H9 (cell line): Measurements from ENCODE around the gene ISCA1. TPM values are rescaled to one million over a fixed set of nuclear protein-coding genes. Genes with fewer than 3 reads are reported as not detected.

Experiments
- DNase-seq: peaks from one replicate; pipeline ENCODE4 v3.0.0-alpha.2; 2017
- H2AFZ ChIP-seq: one replicate; pipeline ENCODE4 v1.6.1; 2013; ENCODE audit warnings: mild to moderate bottlenecking, low read length, control low read depth, moderate library complexity
- H2AK5ac ChIP-seq: 2 replicates; pipeline ENCODE4 v1.6.1; 2013; ENCODE audit warnings: low read length, control low read depth, mixed read lengths; ENCODE audit not compliant: insufficient read length
- H2BK120ac ChIP-seq: one replicate; pipeline ENCODE4 v1.6.1; 2013; ENCODE audit warnings: low read depth, mild to moderate bottlenecking, low read length, control low read depth, inconsistent platforms; ENCODE audit not compliant: poor library complexity, severe bottlenecking
- H2BK12ac ChIP-seq: 2 replicates; pipeline ENCODE4 v1.6.1; 2013; ENCODE audit warnings: low read length, control low read depth, mixed read lengths, low read depth; ENCODE audit not compliant: insufficient read length
- H2BK15ac ChIP-seq: 2 replicates; pipeline ENCODE4 v1.6.1; 2013; ENCODE audit warnings: low read depth, low read length, control low read depth
- H2BK20ac ChIP-seq: one replicate; pipeline ENCODE4 v1.6.1; 2013; ENCODE audit warnings: low read depth, mild to moderate bottlenecking, low read length, control low read depth, inconsistent platforms; ENCODE audit not compliant: poor library complexity, severe bottlenecking
- H2BK5ac ChIP-seq: 2 replicates; pipeline ENCODE4 v1.6.1; 2013; ENCODE audit warnings: low read length, control low read depth, mixed read lengths; ENCODE audit not compliant: insufficient read length
- H3K14ac ChIP-seq: 2 replicates; pipeline ENCODE4 v1.6.1; 2013; ENCODE audit warnings: low read length, control low read depth; ENCODE audit not compliant: insufficient read depth
- H3K18ac ChIP-seq: 2 replicates; pipeline ENCODE4 v1.6.1; 2013; ENCODE audit warnings: low read depth, mild to moderate bottlenecking, mixed read lengths, low read length, control low read depth; ENCODE audit not compliant: insufficient read length
- H3K23ac ChIP-seq: 2 replicates; pipeline ENCODE4 v1.6.1; 2013; ENCODE audit warnings: low read length, control low read depth, mixed read lengths, low read depth; ENCODE audit not compliant: insufficient read length
- H3K23me2 ChIP-seq: 2 replicates; pipeline ENCODE4 v1.6.1; 2013; ENCODE audit warnings: low read depth, mild to moderate bottlenecking, mixed read lengths, low read length, control low read depth; ENCODE audit not compliant: insufficient read length, poor library complexity, severe bottlenecking
- H3K27ac ChIP-seq: 2 replicates; pipeline ENCODE4 v1.5.1; 2013; ENCODE audit warnings: low read length, control low read depth, mixed read lengths, low read depth; ENCODE audit not compliant: insufficient read length
- H3K27me3 ChIP-seq: 2 replicates; pipeline ENCODE4 v1.6.1; 2013; ENCODE audit warnings: low read length, control low read depth, inconsistent platforms; ENCODE audit not compliant: insufficient read depth
- H3K4ac ChIP-seq: 2 replicates; pipeline ENCODE4 v1.6.1; 2013; ENCODE audit warnings: low read depth, mild to moderate bottlenecking, control low read depth, inconsistent platforms, low read length, moderate library complexity
- H3K4me1 ChIP-seq: 2 replicates; pipeline ENCODE4 v1.6.1; 2013; ENCODE audit warnings: low read length, control low read depth, inconsistent platforms; ENCODE audit not compliant: insufficient read depth
- H3K4me2 ChIP-seq: 2 replicates; pipeline ENCODE4 v1.6.1; 2013; ENCODE audit warnings: low read length, control low read depth, mixed read lengths; ENCODE audit not compliant: insufficient read length, insufficient read depth
- H3K56ac ChIP-seq: 2 replicates; pipeline ENCODE4 v1.6.1; 2013; ENCODE audit warnings: low read depth, mild to moderate bottlenecking, mixed read lengths, low read length, control low read depth; ENCODE audit not compliant: insufficient read length
- H3K79me1 ChIP-seq: 2 replicates; pipeline ENCODE4 v1.6.1; 2013; ENCODE audit warnings: low read depth, mild to moderate bottlenecking, moderate library complexity, low read length, control low read depth, inconsistent platforms; ENCODE audit not compliant: insufficient read depth, poor library complexity, severe bottlenecking
- H3K79me2 ChIP-seq: 2 replicates; pipeline ENCODE4 v1.6.1; 2013; ENCODE audit warnings: low read length, control low read depth, inconsistent platforms; ENCODE audit not compliant: insufficient read depth
- H3K9ac ChIP-seq: 2 replicates; pipeline ENCODE4 v1.6.1; 2013; ENCODE audit warnings: low read length, control low read depth, mixed read lengths; ENCODE audit not compliant: insufficient read length; ENCODE audit errors: extremely low read depth
- H3K9me3 ChIP-seq: one replicate; pipeline ENCODE4 v1.6.1; 2013; ENCODE audit warnings: low read depth, low read length, inconsistent platforms; ENCODE audit not compliant: control insufficient read depth
- H3T11ph ChIP-seq: one replicate; pipeline ENCODE4 v1.6.1; 2013; ENCODE audit warnings: mild to moderate bottlenecking, low read length, control low read depth, inconsistent platforms
- H4K20me1 ChIP-seq: one replicate; pipeline ENCODE4 v1.6.1; 2013; ENCODE audit not compliant: control insufficient read depth, insufficient read length, insufficient read depth
- H4K5ac ChIP-seq: 2 replicates; pipeline ENCODE4 v1.6.1; 2013; ENCODE audit warnings: low read depth, mild to moderate bottlenecking, mixed read lengths, low read length, control low read depth; ENCODE audit not compliant: insufficient read length
- H4K8ac ChIP-seq: replicated peaks from 2 replicates; pipeline ENCODE4 v1.6.1; 2013; ENCODE audit warnings: low read length, control low read depth, mixed read lengths, low read depth; ENCODE audit not compliant: insufficient read length
- H4K91ac ChIP-seq: 2 replicates; pipeline ENCODE4 v1.6.1; 2013; ENCODE audit warnings: low read depth, mild to moderate bottlenecking, moderate library complexity, mixed read lengths, low read length, control low read depth; ENCODE audit not compliant: insufficient read length
- H3K27ac Mint-ChIP-seq, 3 experiments: 2 replicates in 2 of 3; 3 replicates in 1 of 3; pipeline ENCODE4 v1.8.0; 2020 to 2021; ENCODE audit warnings: mixed read lengths in 3 of 3, mild to moderate bottlenecking in 1 of 3, moderate library complexity in 1 of 3
- H3K27me3 Mint-ChIP-seq: 2 replicates; pipeline ENCODE4 v1.8.0; 2021; ENCODE audit warnings: low read depth, mild to moderate bottlenecking, moderate library complexity, mixed read lengths
- H3K36me3 Mint-ChIP-seq, 3 experiments: 2 replicates in 2 of 3; 3 replicates in 1 of 3; pipeline ENCODE4 v1.8.0; 2020 to 2021; ENCODE audit warnings: low read depth in 3 of 3, mixed read lengths in 3 of 3; ENCODE audit not compliant: insufficient read depth in 1 of 3
- H3K4me1 Mint-ChIP-seq, 2 experiments: 2 replicates each; pipeline ENCODE4 v1.8.0; 2020; ENCODE audit warnings: mixed read lengths in 2 of 2
- H3K4me3 Mint-ChIP-seq, 2 experiments: 2 replicates in 1 of 2; 3 replicates in 1 of 2; pipeline ENCODE4 v1.8.0; 2020 to 2021; ENCODE audit warnings: mild to moderate bottlenecking in 2 of 2, mixed read lengths in 2 of 2, moderate library complexity in 1 of 2
- H3K9me3 Mint-ChIP-seq, 2 experiments: 2 replicates in 1 of 2; 3 replicates in 1 of 2; pipeline ENCODE4 v1.8.0; 2020; ENCODE audit warnings: mild to moderate bottlenecking in 2 of 2, mixed read lengths in 2 of 2, moderate library complexity in 1 of 2
- WGBS: extraction: QIAGEN DNeasy Blood & Tissue Kit; methylation state at CpG from one replicate; pipeline ENCODE4 v1.1.7; 2013; ENCODE audit warnings: missing lambda C conversion rate, low lambda C conversion rate, mixed read lengths; ENCODE audit not compliant: insufficient read length; ENCODE audit errors: extremely low coverage; 5-methylcytosine and 5-hydroxymethylcytosine counted together
- total RNA-seq: library from RNA; stranded (reverse); gene quantifications from 2 replicates; pipeline ENCODE4 v1.2.1, GENCODE V29; 2021
- TF ChIP-seq, protein P1 (sequence below): fragments of 200-600 bp; sonication (generic); conservative IDR thresholded peaks from 3 replicates; pipeline ENCODE4 v1.8.0; 2021; ENCODE audit warnings: antibody characterized with exemption, mild to moderate bottlenecking

The ISCA1 gene
- total RNA-seq, 1 experiment from 2014 or later, result 33.3 TPM

DNA sequence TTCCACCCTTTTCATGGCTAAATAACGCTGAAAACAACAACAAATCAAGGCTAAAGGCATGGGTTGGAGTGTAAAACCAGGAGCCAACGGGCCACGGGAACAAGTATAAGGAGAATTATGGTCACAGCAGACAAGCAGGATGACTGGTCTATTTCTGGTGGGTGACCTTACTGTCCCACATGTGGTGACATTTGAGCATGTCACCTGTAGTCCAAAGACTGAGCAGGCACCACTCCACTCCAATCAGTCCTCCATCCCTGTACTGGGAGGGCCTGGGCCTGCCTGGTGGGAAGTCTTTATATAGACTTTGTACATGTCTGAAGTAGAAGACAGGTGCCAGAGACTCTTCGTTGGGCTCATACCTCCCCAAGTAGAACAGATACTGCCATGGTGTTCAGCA is 59.7 kb downstream of the ISCA1 start:
- Histone ChIP-seq H3K14ac (no peak overlapping the region), H2AK5ac (no peak overlapping the region), H3K4me2 (no peak overlapping the region), H4K20me1 (no peaks in the 10 kb centered on the region), H2BK5ac (no peak overlapping the region), H3K18ac (no peak overlapping the region), H3K27me3 (no peaks in the 10 kb centered on the region), H3K56ac (no peak overlapping the region), H4K8ac (no peak overlapping the region), H2BK12ac (no peak overlapping the region), H3K4me1 (no peaks in the 10 kb centered on the region), H2BK120ac (no peak overlapping the region), H3K27ac (no peak overlapping the region), H3K79me2 (no peaks in the 10 kb centered on the region), H2BK15ac (no peak overlapping the region), H2BK20ac (no peak overlapping the region), H3K79me1 (no peaks in the 10 kb centered on the region), H4K91ac (no peak overlapping the region), H3K23me2 (no peaks in the 10 kb centered on the region), H4K5ac (no peak overlapping the region), H3K23ac (no peak overlapping the region), H3K9ac (no peak overlapping the region), H2AFZ (no peak overlapping the region), H3K9me3 (no peaks in the 10 kb centered on the region), H3K4ac (no peak overlapping the region), H3T11ph (no peak overlapping the region)
- no peak for DNase-seq
- Mint-ChIP-seq H3K9me3 (no peaks in the 10 kb centered on the region), H3K27me3 (no peaks in the 10 kb centered on the region), H3K27ac (no peak overlapping the region), H3K4me3 (no peak overlapping the region), H3K36me3 (no peaks in the 10 kb centered on the region), H3K4me1 (no peaks in the 10 kb centered on the region)
- TF ChIP-seq, protein P1, sequence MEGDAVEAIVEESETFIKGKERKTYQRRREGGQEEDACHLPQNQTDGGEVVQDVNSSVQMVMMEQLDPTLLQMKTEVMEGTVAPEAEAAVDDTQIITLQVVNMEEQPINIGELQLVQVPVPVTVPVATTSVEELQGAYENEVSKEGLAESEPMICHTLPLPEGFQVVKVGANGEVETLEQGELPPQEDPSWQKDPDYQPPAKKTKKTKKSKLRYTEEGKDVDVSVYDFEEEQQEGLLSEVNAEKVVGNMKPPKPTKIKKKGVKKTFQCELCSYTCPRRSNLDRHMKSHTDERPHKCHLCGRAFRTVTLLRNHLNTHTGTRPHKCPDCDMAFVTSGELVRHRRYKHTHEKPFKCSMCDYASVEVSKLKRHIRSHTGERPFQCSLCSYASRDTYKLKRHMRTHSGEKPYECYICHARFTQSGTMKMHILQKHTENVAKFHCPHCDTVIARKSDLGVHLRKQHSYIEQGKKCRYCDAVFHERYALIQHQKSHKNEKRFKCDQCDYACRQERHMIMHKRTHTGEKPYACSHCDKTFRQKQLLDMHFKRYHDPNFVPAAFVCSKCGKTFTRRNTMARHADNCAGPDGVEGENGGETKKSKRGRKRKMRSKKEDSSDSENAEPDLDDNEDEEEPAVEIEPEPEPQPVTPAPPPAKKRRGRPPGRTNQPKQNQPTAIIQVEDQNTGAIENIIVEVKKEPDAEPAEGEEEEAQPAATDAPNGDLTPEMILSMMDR, result no peak
- no CpG with 5 or more reads among the region's 4 CpGs for WGBS
